SK-N-SH (cell line): Measurements from ENCODE around the gene AFG3L2. TPM values are rescaled to one million over a fixed set of nuclear protein-coding genes. Genes with fewer than 3 reads are reported as not detected.

Source experiments
- CTCF ChIA-PET: fragments of 300-600, 350-600 bp; formaldehyde crosslinking; extraction: SDS; loops from one replicate; lab custom pipeline; 2021; lab: Yijun Ruan, JAX
- POLR2A ChIA-PET: fragments of 350-600 bp; sonication (Branson Sonifier 250); formaldehyde crosslinking; extraction: SDS; loops from one replicate; lab custom pipeline; 2020; ENCODE audit warnings: antibody characterized with exemption, inconsistent platforms; lab: Yijun Ruan, JAX
- DNase-seq: peaks from one replicate; pipeline ENCODE4 v3.0.0; 2012
- H2AFZ ChIP-seq: fragments of 200-600 bp; sonication (generic); 2 replicates; pipeline ENCODE4 v1.8.1; 2016; ENCODE audit warnings: antibody characterized with exemption, mild to moderate bottlenecking, low read depth
- H3F3A ChIP-seq: fragments of 200-600 bp; sonication (generic); replicated peaks from 2 replicates; pipeline ENCODE3; 2016; ENCODE audit warnings: antibody characterized with exemption, mild to moderate bottlenecking; ENCODE audit not compliant: insufficient read depth
- H3K27ac ChIP-seq, 2 experiments: fragments of 200-500 bp in 1 of 2; fragments of 200-600 bp in 1 of 2; sonication (Bioruptor generic) in 1 of 2; sonication (generic), shearing (Covaris generic) in 1 of 2; 2 replicates each; pipeline versions ENCODE4 v1.5.1 to v1.6.1; 2014 to 2016; ENCODE audit warnings: low read depth in 2 of 2, inconsistent platforms in 1 of 2, low read length in 1 of 2, mild to moderate bottlenecking in 1 of 2, mixed read lengths in 1 of 2
- H3K27me3 ChIP-seq: fragments of 200-600 bp; sonication (generic), shearing (Covaris generic); 2 replicates; pipeline ENCODE4 v1.6.1; 2016; ENCODE audit warnings: mixed run types; ENCODE audit not compliant: insufficient read depth
- H3K36me3 ChIP-seq, 2 experiments: fragments of 200-500 bp in 1 of 2; fragments of 200-600 bp in 1 of 2; sonication (Bioruptor generic) in 1 of 2; sonication (generic) in 1 of 2; replicated peaks in 1 of 2; 2 replicates each; pipeline versions ENCODE3 to v1.5.1; 2014 to 2016; ENCODE audit warnings: low read length in 1 of 2, mild to moderate bottlenecking in 1 of 2; ENCODE audit not compliant: insufficient read depth in 2 of 2, control insufficient read depth in 1 of 2
- H3K4me1 ChIP-seq, 2 experiments: fragments of 200-500 bp in 1 of 2; fragments of 200-600 bp in 1 of 2; sonication (Bioruptor generic) in 1 of 2; sonication (generic), shearing (Covaris generic) in 1 of 2; 2 replicates each; pipeline versions ENCODE4 v1.5.1 to v1.6.1; 2014 to 2016; ENCODE audit warnings: low read depth in 1 of 2, low read length in 1 of 2, mixed run types in 1 of 2; ENCODE audit not compliant: insufficient read depth in 2 of 2, control insufficient read depth in 1 of 2
- H3K4me2 ChIP-seq: fragments of 200-600 bp; sonication (generic), shearing (Covaris generic); 2 replicates; pipeline ENCODE4 v1.6.1; 2017; ENCODE audit warnings: mixed run types
- H3K4me3 ChIP-seq, 2 experiments: fragments of 200-500 bp in 1 of 2; fragments of 200-600 bp in 1 of 2; sonication (Bioruptor generic) in 1 of 2; sonication (generic), shearing (Covaris generic) in 1 of 2; 2 replicates each; pipeline versions ENCODE4 v1.5.1 to v1.8.1; 2014 to 2016; ENCODE audit warnings: low read depth in 2 of 2, inconsistent platforms in 1 of 2, low read length in 1 of 2, mild to moderate bottlenecking in 1 of 2, mixed read lengths in 1 of 2, moderate library complexity in 1 of 2
- H3K79me2 ChIP-seq: fragments of 200-600 bp; sonication (generic); 2 replicates; pipeline ENCODE4 v1.8.1; 2017; ENCODE audit warnings: mild to moderate bottlenecking; ENCODE audit not compliant: insufficient read depth
- H3K9ac ChIP-seq: fragments of 200-600 bp; sonication (generic); 2 replicates; pipeline ENCODE4 v1.6.1; 2017; ENCODE audit warnings: mixed run types
- H3K9me2 ChIP-seq: fragments of 200-600 bp; sonication (generic); 2 replicates; pipeline ENCODE4 v1.6.1; 2017; ENCODE audit warnings: mixed run types
- H3K9me3 ChIP-seq: fragments of 200-600 bp; sonication (generic); 2 replicates; pipeline ENCODE4 v1.6.1; 2017; ENCODE audit warnings: mixed run types, mild to moderate bottlenecking, moderate library complexity
- H4K20me1 ChIP-seq: fragments of 200-600 bp; sonication (generic); 2 replicates; pipeline ENCODE4 v1.6.1; 2017; ENCODE audit warnings: mild to moderate bottlenecking, mixed run types; ENCODE audit not compliant: insufficient read depth
- ELF1 ChIP-seq: IDR thresholded peaks from 2 replicates; pipeline ENCODE4 v1.4.0; 2012
- EP300 ChIP-seq, 2 experiments: IDR thresholded peaks; 2 replicates each; pipeline versions ENCODE4 v1.4.0 to v1.6.1; 2012; ENCODE audit warnings: borderline replicate concordance in 1 of 2, low read depth in 1 of 2, low read length in 1 of 2
- EZH2phosphoT487 ChIP-seq: fragments of 200-600 bp; sonication (generic); IDR thresholded peaks from 2 replicates; pipeline ENCODE4 v1.6.1; 2017; ENCODE audit warnings: low read depth, mixed run types, mild to moderate bottlenecking, antibody characterized with exemption, moderate library complexity, borderline replicate concordance
- FOSL2 ChIP-seq: IDR thresholded peaks from 2 replicates; pipeline ENCODE4 v1.4.0; 2012; ENCODE audit warnings: low read depth, mild to moderate bottlenecking, moderate library complexity, borderline replicate concordance
- FOXM1 ChIP-seq: IDR thresholded peaks from 2 replicates; pipeline ENCODE4 v1.4.0; 2012; ENCODE audit warnings: low read depth, mild to moderate bottlenecking
- GABPA ChIP-seq: IDR thresholded peaks from 2 replicates; pipeline ENCODE4 v1.4.0; 2012; ENCODE audit warnings: low read depth, mild to moderate bottlenecking
- GATA2 ChIP-seq: sonication (generic); formaldehyde crosslinking; IDR thresholded peaks from 2 replicates; pipeline ENCODE4 v1.5.0; 2020; ENCODE audit warnings: mild to moderate bottlenecking, missing genetic modification reagents
- IRF3 ChIP-seq: fragments of 150-350 bp; IDR thresholded peaks from 2 replicates; pipeline ENCODE4 v1.6.1; 2016; ENCODE audit warnings: mild to moderate bottlenecking, low read depth, low read length
- MAX ChIP-seq: IDR thresholded peaks from 2 replicates; pipeline ENCODE4 v1.4.0; 2012; ENCODE audit warnings: low read depth
- MXI1 ChIP-seq: IDR thresholded peaks from 2 replicates; pipeline ENCODE4 v1.6.1; 2012; ENCODE audit warnings: mild to moderate bottlenecking, low read depth, low read length, improper control_type of control experiment
- NFIC ChIP-seq: IDR thresholded peaks from 2 replicates; pipeline ENCODE4 v1.4.0; 2012; ENCODE audit warnings: borderline replicate concordance
- NRF1 ChIP-seq: IDR thresholded peaks from 2 replicates; pipeline ENCODE4 v1.6.1; 2012; ENCODE audit warnings: low read depth, mild to moderate bottlenecking, low read length
- POLR2AphosphoS5 ChIP-seq: IDR thresholded peaks from 2 replicates; pipeline ENCODE4 v1.6.1; 2012; ENCODE audit warnings: low read depth, low read length
- RCOR1 ChIP-seq: fragments of 150-350 bp; IDR thresholded peaks from 2 replicates; pipeline ENCODE4 v1.6.1; 2017; ENCODE audit warnings: antibody characterized with exemption, low read length
- RXRA ChIP-seq: IDR thresholded peaks from 2 replicates; pipeline ENCODE4 v1.4.0; 2012; ENCODE audit warnings: low read depth, mild to moderate bottlenecking, borderline replicate concordance
- SMC3 ChIP-seq: IDR thresholded peaks from 2 replicates; pipeline ENCODE4 v1.6.1; 2012; ENCODE audit warnings: low read depth, low read length, improper control_type of control experiment
- TAF1 ChIP-seq: IDR thresholded peaks from 2 replicates; pipeline ENCODE4 v1.6.1; 2012; ENCODE audit warnings: low read depth, mild to moderate bottlenecking, low read length, moderate library complexity, borderline replicate concordance
- TEAD4 ChIP-seq: IDR thresholded peaks from 2 replicates; pipeline ENCODE4 v1.4.0; 2012; ENCODE audit warnings: mild to moderate bottlenecking, borderline replicate concordance; ENCODE audit not compliant: insufficient read depth
- USF1 ChIP-seq: IDR thresholded peaks from 2 replicates; pipeline ENCODE4 v1.4.0; 2012; ENCODE audit warnings: low read depth, borderline replicate concordance
- USF2 ChIP-seq: fragments of 150-350 bp; IDR thresholded peaks from 2 replicates; pipeline ENCODE4 v1.6.1; 2017; ENCODE audit warnings: antibody characterized with exemption, low read length, low read depth, borderline replicate concordance
- YY1 ChIP-seq: IDR thresholded peaks from 2 replicates; pipeline ENCODE4 v1.4.0; 2012; ENCODE audit warnings: low read depth, mild to moderate bottlenecking
- WGBS: methylation state at CpG from one replicate; pipeline ENCODE4 v1.1.6; 2017; ENCODE audit warnings: low lambda C conversion rate; 5-methylcytosine and 5-hydroxymethylcytosine counted together
- polyA plus RNA-seq, 3 experiments: library from polyadenylated mRNA; depleted of rRNA; stranded (reverse); fragments of >200 nt; gene quantifications; 2 replicates each; pipeline ENCODE4 v1.2.3, GENCODE V29; 2012

Gene AFG3L2
- polyA plus RNA-seq, 1 of the 3 experiments (the other 2 are of a cell fraction): 26.0 TPM

GRCh38 chr18:12336171-12336613, 40.8 kb downstream of the AFG3L2 start:
- Histone ChIP-seq H3K9me3 (no peaks in the 10 kb centered on the region), H3K4me1 (peaks cover 0 to 3% of the 10 kb centered on the region in 2 experiments; a peak in 1 of 4 replicates), H3K36me3 (peaks cover 26 to 36% of the 10 kb centered on the region in 2 experiments), H3K27me3 (no peaks in the 10 kb centered on the region), H3K79me2 (no peaks in the 10 kb centered on the region), H2AFZ (no peak overlapping the region), H3K4me2 (no peak overlapping the region), H3K4me3 (no peak overlapping the region), H3F3A (peaks cover 8% of the 10 kb centered on the region), H3K9me2 (no peaks in the 10 kb centered on the region), H4K20me1 (no peaks in the 10 kb centered on the region), H3K27ac (no peak overlapping the region)
- POLR2A ChIA-PET: no interaction called here
- WGBS: 79% methylated on average over 2 of the region's 2 CpGs
- CTCF ChIA-PET: interaction anchor here (1.0 to 1.1 kb wide), 3 partner anchors 8 to 64 kb away, joined by 3 to 5 read pairs (median 3); no protein-coding TSS in a partner anchor
- DNase-seq: no peak
- no peak for TF ChIP-seq EP300 (IDR thresholded peaks at IDR 0.05; ENCODE audit: borderline replicate concordance in 1 of 2, low read depth in 1 of 2, low read length in 1 of 2)
- TF ChIP-seq RXRA: no peak
- no peak for TF ChIP-seq MAX
- no peak for TF ChIP-seq RCOR1
- TF ChIP-seq GABPA: no peak
- TF ChIP-seq GATA2 (CRISPR knock-in tag): no peak
- no peak for TF ChIP-seq POLR2AphosphoS5
- no peak for TF ChIP-seq MXI1
- no peak for TF ChIP-seq ELF1
- TF ChIP-seq, all 33 proteins: peak for 0
- no peak overlapping the region for H3K9ac ChIP-seq

DNA sequence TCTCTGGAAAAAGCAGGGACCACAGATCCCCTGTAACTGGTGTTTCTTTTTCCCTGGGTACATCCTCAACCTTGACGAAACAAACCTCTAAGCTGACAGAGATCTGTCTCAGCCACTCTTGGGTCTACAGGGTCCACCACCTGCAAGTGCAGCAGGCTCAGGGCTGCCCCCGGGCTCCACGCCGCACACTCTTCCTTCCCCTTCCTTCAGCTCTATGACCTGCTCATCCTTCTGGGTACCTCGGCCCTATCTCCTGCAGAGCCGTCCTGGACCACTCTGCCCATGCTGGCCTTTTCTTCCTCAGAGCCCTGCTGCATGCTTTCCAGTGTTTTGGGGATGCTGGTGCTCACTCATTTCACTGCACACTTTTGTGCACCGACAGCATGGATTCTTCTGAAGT, 41.5 kb downstream of the AFG3L2 start:
- no peak overlapping the region for H3K27ac ChIP-seq
- no peak overlapping the region for H3K9ac ChIP-seq
- no peak for DNase-seq
- ChIA-PET CTCF (interaction anchor here (0.7 to 1.1 kb wide), 4 partner anchors 8 to 209 kb away, joined by 3 to 5 read pairs (median 4); no protein-coding TSS in a partner anchor), POLR2A (no interaction called here)
- H3K4me1 ChIP-seq: peaks cover 0 to 3% of the 10 kb centered on the region in 2 experiments; a peak in 1 of 4 replicates
- WGBS: 96% methylated on average over 7 of the region's 7 CpGs
- no peak overlapping the region for H2AFZ ChIP-seq
- no peak overlapping the region for H3K4me2 ChIP-seq
- H3F3A ChIP-seq: peaks cover 13% of the 10 kb centered on the region
- no peaks in the 10 kb centered on the region for H3K79me2 ChIP-seq
- no peaks in the 10 kb centered on the region for H3K9me3 ChIP-seq
- no peak overlapping the region for H3K4me3 ChIP-seq
- TF ChIP-seq IRF3: no peak
- TF ChIP-seq RXRA: no peak
- no peak for TF ChIP-seq FOXM1
- TF ChIP-seq YY1: no peak
- TF ChIP-seq NRF1: no peak
- no peak for TF ChIP-seq RCOR1
- no peak for TF ChIP-seq USF2
- TF ChIP-seq USF1: no peak
- no peak for TF ChIP-seq ELF1
- TF ChIP-seq POLR2AphosphoS5: no peak
- TF ChIP-seq TAF1: no peak
- TF ChIP-seq MAX: no peak
- TF ChIP-seq NFIC: no peak
- no peak for TF ChIP-seq FOSL2
- no peak for TF ChIP-seq EZH2phosphoT487
- no peak for TF ChIP-seq SMC3
- TF ChIP-seq TEAD4: no peak
- H3K36me3 ChIP-seq: peaks cover 30 to 33% of the 10 kb centered on the region in 2 experiments
- H3K9me2 ChIP-seq: no peaks in the 10 kb centered on the region
- no peaks in the 10 kb centered on the region for H3K27me3 ChIP-seq
- H4K20me1 ChIP-seq: no peaks in the 10 kb centered on the region
